Activated effector memory CD4-positive, alpha-beta T cell treated with anti-CD3 and anti-CD28 coated beads, Interleukin-2, amount 50 U/mL, for 16 hours (primary cell): ENCODE data around the gene PAQR3.
A peak's percentile ranks its signal among the peaks of the same experiment; 100 is the strongest.

Source experiments
- DNase-seq: peaks from one replicate; pipeline ENCODE4 v3.0.0-alpha.2; 2020

PAQR3 gene, protein sequence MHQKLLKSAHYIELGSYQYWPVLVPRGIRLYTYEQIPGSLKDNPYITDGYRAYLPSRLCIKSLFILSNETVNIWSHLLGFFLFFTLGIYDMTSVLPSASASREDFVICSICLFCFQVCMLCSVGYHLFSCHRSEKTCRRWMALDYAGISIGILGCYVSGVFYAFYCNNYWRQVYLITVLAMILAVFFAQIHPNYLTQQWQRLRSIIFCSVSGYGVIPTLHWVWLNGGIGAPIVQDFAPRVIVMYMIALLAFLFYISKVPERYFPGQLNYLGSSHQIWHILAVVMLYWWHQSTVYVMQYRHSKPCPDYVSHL

DNA sequence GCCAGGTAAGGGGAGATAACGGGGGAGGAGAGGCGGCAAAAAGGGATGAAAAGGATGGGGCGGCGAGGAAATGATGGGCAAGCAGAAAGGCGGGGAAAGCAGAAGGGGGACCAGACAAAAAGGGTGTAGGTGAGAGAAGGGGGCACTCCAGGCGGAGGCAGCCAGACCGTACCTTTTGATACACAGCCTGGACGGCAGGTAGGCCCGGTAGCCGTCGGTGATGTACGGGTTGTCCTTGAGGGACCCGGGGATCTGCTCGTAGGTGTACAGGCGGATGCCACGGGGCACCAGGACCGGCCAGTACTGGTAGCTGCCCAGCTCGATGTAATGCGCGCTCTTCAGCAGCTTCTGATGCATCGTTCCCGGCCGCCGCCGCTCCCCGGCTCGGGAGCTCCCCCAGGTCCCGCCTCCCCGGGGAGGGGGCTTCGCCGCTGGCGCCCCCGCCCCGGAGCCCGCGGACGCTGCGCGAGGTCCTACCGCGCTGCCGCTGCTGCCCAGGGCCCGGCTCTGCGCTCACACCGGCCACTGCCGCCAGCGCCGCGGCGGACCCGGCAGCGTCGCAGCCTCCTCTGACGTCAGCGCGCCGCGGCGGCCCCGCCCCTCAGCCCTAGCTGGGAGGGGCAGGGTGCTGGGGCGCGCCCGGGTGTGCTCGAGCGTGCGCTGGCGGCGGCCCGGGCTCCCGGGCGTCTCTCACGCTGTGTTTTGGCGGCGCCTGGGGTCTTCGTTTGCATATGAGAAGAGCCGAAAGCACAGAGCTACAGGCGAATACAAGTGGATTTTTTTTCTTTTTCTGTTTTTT is at the start of gene PAQR3:
PAQR3 (minus strand) TSS at position 571 of the 799 bp plus-strand sequence; CDS start at position 357, 214 bp downstream.
- peak; percentile 93 for DNase-seq

DNA sequence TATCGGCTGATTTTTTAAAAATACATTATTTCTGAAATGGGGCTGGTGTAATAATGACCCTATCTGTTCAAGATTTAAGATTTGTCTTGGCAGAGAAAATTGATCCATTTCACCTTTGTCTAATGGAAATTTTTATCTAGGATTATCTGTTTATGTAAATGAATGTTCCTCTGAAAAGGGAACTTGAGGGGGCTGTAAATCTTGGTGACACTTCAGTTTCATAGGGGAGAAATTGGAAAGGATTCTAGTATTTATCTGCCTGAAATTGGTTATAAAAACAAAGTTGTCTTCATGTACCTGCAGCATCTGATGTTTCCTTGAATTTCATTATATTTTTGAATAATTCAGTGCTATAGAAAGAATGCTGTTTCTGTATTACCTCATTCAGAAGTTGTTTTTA is 48.4 kb upstream of the PAQR3 start:
- no peak for DNase-seq

DNA sequence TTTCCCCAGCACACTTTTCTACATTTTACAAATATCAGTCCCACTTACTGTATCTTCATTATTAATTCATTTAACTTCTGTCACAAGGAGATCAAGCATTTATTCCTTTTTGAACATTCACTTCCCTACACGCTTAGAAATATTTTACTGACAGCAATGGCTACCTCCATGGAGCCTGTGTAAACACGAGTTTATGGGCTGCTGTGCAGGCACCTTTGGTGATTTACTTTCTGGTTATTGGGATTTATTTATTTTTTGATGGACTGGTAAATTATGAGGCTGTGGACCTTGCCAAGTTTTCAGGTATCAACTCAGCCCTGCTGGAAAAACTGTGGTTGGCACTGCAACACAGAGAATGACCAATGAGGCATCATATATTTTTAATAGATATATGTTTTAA is 45.4 kb upstream of the PAQR3 start:
- no peak for DNase-seq

DNA sequence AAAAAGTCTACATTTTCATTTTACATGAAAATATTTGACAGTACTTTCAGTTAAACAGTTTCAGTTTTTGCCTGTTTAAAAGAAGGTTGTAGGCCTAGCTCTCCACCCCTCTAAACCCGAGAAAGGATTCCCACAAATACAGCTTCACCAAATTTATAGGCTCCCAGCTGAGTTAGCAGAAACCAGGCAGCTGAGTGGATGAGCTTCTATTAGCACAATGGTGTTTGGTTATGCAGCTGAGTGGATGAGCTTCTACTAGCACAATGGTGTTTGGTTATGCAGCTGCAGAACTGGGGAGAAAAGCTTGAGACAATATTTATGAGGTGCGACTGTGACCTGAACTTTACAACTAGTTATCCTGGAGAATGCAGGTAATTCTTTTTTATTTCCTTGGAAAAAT is 36.6 kb upstream of the PAQR3 start:
- DNase-seq, result no peak

DNA sequence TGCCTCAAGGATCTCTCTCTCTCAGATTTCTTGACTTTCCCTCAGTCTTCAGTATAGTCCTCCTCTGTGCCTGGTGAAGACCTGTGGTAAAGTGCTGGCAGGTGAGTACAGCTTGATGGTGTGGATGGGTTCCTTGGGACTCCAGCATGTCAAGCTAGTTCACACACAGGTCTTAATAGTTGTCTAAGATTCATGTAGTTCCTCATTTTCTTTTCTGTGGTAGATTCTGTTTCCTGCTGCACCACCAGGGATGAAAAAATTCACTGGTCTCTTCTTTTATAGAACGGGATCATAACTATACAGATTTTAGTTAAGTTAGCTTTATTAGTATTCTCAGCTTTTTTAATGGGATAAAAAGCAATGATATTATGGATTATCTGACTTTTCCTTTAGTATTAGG is 32.5 kb upstream of the PAQR3 start:
- no peak for DNase-seq

DNA sequence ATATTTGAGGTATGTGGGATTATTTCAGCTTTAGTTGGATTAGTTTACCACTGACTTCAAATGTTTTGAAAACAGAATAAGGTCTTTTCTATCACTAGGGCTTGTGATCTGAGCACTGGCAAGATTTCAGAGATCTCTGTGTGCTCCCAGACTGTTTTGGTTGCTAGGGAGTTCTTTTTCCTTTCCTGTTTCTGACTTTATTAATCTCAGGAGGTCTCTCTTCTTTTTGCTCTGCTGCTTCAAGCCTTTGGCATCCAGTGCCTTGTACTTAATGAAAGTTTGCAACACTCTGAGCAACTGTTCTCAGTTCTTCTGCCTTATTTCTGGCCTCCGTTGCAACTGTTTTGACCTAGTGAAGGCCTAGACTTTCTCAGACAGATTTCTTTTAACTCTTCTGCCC is 32.1 kb upstream of the PAQR3 start:
- DNase-seq, result no peak

DNA sequence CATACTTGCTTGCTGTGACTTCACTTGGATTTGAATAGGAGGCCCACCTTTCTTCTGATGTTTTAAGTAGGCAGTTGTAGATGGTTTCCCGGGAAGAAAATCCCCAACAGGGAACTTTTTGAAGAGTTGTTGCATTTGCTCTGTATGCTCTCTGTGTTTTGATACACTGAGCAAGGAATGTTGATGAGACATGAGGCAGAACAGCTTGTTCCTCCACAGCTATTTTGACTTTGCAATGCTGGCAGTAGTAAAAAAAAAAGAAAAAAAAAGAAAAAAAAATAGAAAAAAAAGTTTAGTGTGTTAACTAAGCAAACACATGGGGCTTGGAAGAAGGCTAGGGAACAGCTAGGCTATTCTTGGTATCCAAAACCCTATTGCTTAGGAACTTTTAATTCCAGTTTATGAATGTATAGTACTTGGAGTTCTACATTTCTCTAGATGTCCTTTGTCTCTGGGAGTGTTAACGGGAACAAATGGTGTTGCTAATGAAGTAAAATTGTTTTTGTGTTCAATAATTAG is 23.4 kb upstream of the PAQR3 start:
- no peak for DNase-seq

DNA sequence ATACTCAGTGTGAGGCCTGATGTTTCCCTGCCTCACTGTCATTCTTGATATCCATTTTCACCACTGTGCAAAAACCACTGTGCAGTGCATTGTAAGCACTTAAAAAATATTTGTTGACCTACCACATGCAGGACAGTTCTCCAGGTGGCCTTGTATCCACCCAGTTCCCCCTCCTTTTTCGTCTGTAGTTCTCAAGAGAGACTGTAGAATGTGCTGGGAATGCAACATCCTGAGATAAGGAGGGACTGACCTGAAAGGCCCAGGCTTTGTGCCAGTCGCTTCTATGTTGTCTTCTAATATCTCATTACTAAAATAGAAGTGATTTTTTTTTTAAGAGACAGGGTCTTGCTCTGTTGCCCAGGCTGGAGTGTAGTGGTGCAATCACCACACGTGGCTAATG is 21.7 kb upstream of the PAQR3 start:
- DNase-seq, result no peak

DNA sequence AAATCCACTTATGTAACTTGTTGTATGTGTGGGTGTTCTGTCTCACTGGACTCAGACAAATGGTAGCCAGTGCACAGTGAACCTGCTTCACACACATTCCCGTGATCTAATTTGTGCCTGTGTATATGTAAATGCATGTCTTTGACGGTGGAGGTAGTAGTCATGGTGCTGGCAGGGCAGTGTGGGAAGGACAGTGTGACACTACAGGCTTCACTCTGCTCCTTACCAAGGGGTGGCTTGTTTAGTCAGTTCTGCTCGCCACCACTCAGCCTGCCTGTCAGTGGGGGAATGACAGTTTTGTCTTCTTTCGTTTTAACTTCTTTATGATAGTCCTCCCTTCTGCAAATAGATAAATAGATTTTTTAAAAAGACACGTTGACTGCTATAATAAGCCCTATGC is 17.7 kb upstream of the PAQR3 start:
- no peak for DNase-seq

DNA sequence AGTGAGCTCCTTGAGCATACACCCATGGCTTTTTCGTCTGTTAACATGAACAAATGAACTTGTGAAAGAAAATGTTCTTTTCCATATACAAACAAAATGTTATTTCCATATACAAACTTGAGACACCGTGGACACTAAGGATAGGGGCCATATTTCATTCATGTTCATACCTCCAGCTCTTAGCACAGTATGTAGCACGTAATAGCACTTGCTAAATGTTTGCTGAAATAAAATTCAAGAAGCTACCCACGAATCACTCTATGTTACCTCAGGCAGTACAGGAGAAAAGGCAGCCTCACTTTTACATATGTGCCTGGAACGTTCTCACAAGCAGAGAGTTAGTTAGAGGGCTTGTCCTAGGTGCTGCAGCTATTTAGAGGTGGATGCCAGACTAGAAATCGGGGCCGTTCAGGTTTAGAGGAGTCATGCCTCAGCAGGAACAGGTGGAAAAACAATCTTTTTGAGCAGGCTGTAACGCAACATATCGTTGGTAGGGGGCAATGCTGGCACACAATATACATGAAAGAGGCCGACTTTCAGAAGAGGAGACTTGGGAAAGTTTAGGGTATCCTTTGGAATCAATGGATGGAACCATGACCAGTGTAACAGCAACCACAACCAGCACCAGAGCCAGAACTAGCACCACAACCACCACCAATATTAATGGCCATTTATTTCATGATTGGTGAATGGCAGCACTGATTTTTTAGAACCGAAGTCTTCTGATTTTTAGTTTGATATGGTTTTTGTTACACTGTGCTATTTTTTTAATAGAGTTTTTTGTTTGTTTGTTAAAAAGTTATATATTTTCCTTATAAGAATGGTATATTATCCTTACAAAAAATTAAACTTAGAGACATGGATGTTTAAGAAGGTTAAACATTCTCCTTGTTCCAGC is 14.8 kb upstream of the PAQR3 start:
- DNase-seq, result no peak

DNA sequence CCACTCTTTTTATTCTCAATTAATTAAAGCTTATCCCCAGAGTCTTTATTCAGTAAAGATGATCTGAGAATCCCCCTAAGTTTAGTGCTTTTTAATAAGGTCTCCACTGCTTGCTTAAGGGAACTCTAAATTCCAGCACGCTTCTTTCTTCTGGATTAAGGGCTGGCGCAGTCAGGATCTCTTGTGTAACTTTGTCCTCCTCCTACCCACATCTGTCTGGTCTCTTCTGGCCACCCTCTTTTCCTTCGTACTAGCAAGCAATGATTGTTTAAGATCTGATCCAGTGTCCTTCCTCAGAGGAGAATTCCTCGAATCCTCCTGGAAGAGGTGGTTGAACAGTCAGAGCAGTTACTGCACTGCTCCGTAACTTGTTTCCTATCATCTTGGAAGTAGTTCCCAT is 14.0 kb upstream of the PAQR3 start:
- no peak for DNase-seq

DNA sequence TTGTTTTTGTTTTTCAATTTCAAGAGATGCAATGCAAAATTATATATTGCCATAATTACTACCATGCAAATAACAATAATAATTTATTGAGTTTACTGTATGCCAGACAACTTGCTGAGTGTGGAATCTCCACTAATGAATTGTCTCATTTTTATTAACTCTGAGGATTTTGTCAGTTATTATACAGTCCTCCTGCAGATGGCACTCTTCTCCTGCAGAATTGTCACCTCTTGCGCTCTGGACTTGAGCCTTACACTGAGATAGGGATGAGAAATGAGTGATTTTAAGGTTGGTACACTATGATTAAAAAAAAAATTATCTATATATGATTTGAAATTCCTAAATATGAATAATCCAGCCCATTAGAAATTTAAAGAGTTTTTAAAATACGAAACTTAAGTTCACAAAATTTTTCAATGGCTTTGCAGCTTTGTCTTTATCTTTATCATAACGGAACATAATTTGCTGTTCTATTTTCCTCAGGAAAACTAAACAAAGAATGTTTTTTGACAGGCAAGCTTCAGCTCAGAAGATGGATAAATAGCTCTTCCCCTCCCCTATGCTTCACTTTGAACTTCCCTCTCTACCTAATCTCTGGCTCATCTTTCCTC is 12.7 kb upstream of the PAQR3 start:
- DNase-seq, result no peak

DNA sequence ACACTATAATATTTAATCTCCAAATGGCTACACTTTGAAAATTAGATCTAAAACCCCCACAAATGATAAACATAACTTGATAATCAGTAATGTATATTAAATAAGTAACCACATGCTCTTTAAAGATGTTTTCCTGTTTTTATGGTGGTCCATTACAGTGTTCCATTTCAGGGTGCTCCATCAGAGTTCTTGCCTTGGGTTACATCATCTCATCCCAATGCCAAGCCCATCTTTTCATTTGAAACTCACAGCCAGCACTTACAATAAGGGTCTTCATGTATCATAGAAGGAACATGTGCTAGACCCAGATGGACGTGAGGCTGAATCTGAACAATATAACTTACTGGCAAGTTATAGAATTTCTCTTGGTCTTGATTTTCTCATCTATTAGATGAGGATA is 10.5 kb upstream of the PAQR3 start:
- no peak for DNase-seq

DNA sequence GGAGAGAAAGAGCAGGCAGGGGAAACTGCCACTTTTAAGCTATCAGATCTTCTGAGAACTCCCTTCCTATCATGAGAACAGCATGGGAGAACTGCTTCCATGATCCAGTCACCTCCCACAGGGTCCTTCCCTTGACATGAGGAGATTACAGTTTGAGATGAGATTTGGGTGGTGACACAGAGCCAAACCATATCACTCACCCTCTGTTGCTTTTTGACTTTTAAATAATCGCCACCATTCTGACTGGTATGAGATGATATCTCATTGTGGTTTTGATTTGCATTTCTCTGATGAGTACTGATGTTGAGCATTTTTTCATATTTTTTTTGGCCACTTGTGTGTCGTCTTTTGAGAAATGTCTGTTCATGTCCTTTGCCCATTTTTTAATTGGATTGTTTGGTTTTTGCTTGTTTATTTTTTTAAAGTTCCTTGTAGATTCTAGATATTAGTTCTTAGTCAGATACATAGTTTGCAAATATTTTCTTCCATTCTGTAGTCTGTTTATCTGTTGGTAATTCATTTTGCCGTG is 6.5 kb upstream of the PAQR3 start:
- DNase-seq, result no peak

DNA sequence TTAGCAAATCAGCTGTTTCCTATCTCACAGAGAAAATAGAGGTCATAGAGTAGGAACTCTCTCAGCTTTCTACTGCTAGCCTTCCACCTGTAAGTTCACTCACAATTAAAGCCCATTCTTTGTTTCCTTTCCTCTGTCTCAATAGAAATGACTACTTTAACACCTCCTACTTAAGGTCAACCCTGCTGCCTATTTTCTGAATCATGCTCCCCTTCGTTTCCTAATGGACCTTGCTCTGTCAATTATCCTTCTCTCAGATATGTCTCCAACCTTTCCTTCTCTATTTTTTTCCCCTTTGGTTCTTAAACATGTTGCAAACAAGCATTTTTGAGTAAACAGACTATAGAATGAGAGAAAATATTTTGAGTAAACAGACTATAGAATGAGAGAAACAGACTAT is 5.1 kb upstream of the PAQR3 start:
- no peak for DNase-seq

DNA sequence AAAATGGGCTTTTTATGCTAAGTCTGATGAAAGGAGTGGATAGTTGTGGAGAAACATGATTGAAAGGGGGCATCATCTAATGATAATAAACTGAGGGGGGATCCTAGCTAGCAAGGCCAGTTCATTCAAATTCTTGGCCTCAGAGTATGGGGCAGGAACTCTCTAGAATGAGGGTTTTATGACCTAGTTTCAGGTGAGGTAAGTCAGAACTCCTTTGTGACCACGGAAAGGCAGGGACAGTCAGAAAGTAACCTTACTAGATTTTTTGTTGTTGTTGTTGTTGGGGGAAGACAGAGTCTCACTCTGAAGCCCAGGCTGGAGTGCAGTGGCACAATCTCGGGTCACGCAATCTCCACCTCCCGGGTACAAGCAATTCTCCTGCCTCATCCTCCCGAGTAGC is 1.5 kb upstream of the PAQR3 start:
- no peak for DNase-seq

DNA sequence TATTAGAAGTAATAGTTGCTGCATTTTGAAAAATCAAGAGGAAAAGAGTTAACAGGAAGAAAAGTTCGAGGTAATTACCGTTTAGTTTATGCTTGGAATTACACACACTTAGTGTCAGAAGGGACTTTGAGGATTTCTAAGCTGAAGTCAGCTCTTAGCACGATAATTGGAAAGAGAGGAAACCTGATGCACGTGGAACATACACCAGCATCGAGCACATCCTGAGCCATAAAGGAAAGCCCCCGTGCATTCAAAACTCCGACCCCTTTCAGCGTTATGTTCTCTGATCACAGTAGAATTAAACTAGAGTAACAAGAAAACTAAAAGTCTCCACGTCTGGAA is 400 bp upstream of the PAQR3 start:
- no peak for DNase-seq

DNA sequence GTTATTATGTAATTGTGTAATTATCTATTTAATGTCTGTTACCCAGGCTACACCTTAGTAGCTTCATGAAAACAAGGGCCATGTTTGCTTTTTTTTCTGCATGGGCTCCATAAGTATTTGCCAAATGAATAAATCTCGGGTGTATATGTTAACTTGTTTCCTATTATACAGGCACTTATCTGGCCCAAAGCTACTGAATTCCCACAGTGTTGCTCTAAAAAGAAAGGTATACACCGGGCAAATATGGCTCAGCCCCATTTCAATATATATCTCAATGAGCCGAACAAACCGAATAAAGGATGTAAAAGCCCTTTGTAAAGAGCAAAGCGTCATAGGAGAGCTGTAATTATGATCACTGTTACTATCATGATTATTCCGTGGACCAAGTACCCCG is 767 bp downstream of the PAQR3 start:
- no peak for DNase-seq

DNA sequence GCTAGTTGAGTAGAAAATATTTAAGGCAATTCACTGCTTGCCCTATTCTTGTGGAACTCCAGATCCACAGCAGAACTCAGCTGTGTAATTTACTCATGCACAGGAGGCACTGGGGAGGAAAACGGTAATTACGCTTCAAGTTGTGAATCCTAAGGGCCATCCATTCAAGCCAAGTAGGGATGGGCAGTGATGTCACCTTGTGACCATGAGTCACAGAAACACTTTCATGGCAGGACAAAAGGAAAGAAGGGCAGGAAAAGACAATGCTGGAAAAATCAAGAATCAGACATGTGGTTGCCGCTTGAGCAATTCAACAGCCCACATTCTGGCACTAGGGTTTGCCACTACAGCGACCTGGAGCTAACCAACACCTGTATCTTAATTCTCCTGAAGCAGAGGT is 1.4 kb downstream of the PAQR3 start:
- no peak for DNase-seq

DNA sequence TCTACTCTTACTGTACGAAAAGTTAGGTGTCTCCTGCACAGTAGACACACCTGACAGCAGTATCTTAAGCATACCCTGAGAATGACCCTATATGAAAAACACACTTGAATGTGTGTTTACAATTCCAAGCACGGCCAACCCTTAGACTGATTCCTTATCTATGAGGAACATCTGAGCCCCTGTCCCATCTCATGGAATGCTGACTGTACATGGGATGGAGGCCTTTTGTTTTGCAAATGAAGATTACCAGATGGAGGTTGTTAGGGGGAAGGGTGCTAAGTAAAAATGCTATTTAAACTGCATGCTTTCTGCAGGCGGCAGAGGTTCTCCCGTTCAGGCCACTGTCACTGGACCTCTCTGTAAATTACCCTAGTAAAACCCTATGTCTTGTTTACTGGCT is 2.2 kb downstream of the PAQR3 start:
- no peak for DNase-seq

DNA sequence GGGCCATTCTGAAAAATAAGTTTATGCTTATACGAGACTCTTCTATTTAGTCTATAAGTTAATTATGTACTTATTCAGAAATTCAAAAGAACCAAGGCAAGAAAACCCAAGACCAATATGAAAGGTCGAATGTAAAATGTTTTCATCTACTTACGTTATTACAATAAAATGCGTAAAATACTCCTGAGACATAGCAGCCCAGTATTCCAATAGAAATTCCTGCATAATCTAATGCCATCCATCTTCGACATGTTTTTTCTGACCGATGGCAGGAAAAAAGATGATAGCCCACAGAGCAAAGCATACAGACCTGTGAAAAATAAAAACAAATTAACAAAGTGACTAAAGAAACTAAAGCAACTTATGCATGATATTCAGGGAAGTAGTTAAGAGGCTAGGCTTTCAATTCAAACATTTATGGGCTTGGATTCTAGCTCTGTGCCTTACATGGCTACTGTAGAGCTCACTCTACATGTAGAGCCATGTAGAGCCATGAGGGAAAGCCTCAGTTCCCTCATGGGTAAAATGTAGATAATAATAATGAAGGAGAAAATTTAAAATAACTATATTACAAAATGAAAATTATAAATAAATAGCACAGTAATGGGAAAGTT is 9.1 kb downstream of the PAQR3 start:
- no peak for DNase-seq

DNA sequence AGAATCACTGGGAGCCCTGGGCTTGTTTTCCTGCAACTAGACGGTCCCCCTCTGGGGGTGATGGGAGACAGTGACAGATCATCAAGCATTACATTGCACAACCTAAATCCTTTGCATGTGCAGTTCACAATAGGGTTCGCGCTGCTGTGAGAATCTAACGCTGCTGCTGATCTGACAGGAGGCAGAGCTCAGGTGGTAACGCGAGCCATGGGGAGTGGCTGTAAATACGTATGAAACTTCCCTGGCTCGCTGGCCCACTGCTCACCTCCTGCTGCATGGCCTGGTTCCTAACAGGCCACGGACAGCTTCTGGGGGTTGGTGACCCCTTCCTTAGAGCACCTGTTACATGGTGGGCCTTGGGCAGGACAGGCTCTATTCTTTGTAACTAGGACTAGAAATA is 10.4 kb downstream of the PAQR3 start:
- DNase-seq, result no peak
